Calu3 (cell line): ENCODE data around the gene AKAP13. TPM values are rescaled to one million over a fixed set of nuclear protein-coding genes. Genes with fewer than 3 reads are reported as not detected.
A peak's percentile ranks its signal among the peaks of the same experiment; 100 is the strongest.

Source experiments
- BruUV-seq: library from RNA; stranded (reverse); fragments of 400-500 nt; replicated peaks from 2 replicates; lab custom pipeline; 2021; lab: Mats Ljungman, UMichigan
- CTCF ChIA-PET: fragments of 300-600 bp; sonication (Branson Sonifier 250); formaldehyde crosslinking; loops from one replicate; lab custom pipeline; 2022; ENCODE audit warnings: antibody characterized with exemption; lab: Charles Lee
- DNase-seq: peaks from one replicate; pipeline ENCODE4 v3.0.0; 2022
- H3K27ac Mint-ChIP-seq: one replicate; pipeline ENCODE4 v1.8.0; 2022; ENCODE audit warnings: mixed read lengths; ENCODE audit not compliant: unreplicated experiment
- H3K27me3 Mint-ChIP-seq: one replicate; pipeline ENCODE4 v1.8.0; 2022; ENCODE audit warnings: mixed read lengths; ENCODE audit not compliant: unreplicated experiment
- H3K36me3 Mint-ChIP-seq: one replicate; pipeline ENCODE4 v1.8.0; 2022; ENCODE audit warnings: mild to moderate bottlenecking, moderate library complexity, mixed read lengths; ENCODE audit not compliant: insufficient read depth, unreplicated experiment
- H3K4me1 Mint-ChIP-seq: one replicate; pipeline ENCODE4 v1.8.0; 2022; ENCODE audit warnings: mild to moderate bottlenecking, low read depth, mixed read lengths; ENCODE audit not compliant: unreplicated experiment
- H3K4me3 Mint-ChIP-seq: one replicate; pipeline ENCODE4 v1.8.0; 2022; ENCODE audit warnings: mild to moderate bottlenecking, low read depth, moderate library complexity, mixed read lengths; ENCODE audit not compliant: unreplicated experiment
- H3K9me3 Mint-ChIP-seq: one replicate; pipeline ENCODE4 v1.8.0; 2022; ENCODE audit warnings: low read depth, mixed read lengths; ENCODE audit not compliant: unreplicated experiment
- CTCF ChIP-seq: fragments of 200-600 bp; IDR thresholded peaks from one replicate; pipeline ENCODE4 v1.8.0; 2022; ENCODE audit warnings: antibody characterized with exemption; ENCODE audit not compliant: unreplicated experiment
- intact Hi-C: fragments of 100-400 bp; cut with micrococcal nuclease; formaldehyde crosslinking; loops from one replicate; pipeline ENCODE4 v1.10.0; 2022; ENCODE audit not compliant: unreplicated experiment
- total RNA-seq: library from RNA; stranded (reverse); gene quantifications from 2 replicates; pipeline ENCODE4 v1.2.3, GENCODE V29; 2022

The AKAP13 gene
- total RNA-seq, 1 experiment from 2014 or later = 145 TPM

DNA sequence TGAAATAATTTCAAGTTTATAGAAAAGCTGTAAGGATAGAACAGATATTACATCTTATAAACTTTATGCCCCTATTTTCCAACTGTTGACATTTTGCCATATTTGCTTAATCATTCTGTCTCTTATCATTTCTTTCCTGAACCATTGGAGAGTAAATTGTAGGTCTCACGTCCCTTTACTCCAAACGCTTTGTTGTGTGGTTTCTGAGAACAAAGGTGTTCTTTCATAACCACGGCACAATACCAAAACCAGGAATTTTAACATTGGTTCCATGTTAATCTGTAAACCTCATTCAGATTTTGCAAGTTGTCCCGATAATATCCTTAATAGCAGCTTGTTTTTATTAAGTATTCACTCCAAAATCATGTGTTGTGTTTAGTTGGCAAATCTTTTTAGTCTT, 134.8 kb downstream of the AKAP13 start:
- Mint-ChIP-seq H3K27ac (peak overlapping the region; percentile 66), H3K36me3 (no peaks in the 10 kb centered on the region), H3K27me3 (no peaks in the 10 kb centered on the region), H3K4me1 (peaks cover 62% of the 10 kb centered on the region), H3K9me3 (no peaks in the 10 kb centered on the region), H3K4me3 (peak overlapping the region; percentile 33)
- intact Hi-C loops = loop anchor here (2.0 kb wide), 1 partner anchor 68 kb away; no protein-coding TSS in a partner anchor
- CTCF ChIA-PET = interaction anchor here (1.0 kb wide), 1 partner anchor 26 kb away, joined by 3 read pairs; no protein-coding TSS in a partner anchor
- BruUV-seq = no TSS peak
- TF ChIP-seq CTCF = no peak
- DNase-seq = peak; percentile 19

DNA sequence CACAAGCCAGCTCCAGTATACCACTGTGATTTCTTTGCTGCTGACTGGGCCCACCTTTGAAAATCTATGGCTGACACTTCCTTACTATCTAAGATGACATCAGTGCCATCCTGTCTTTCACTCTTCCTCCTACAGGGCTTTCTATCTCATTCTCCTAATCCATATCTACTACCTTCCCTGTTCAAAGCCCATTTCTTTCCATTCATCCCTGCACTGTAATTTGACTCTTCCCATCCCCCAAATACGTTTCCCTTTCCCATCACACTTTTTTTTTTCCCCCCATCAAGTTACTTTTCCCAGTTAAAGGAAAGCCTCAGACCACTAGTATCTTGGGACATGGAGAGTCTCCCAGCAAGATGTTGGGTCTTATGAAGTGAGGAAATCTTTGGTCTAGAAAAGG, 136.7 kb downstream of the AKAP13 start:
- CTCF ChIA-PET = interaction anchor here (0.7 kb wide), 1 partner anchor 186 kb away, joined by 5 read pairs; no protein-coding TSS in a partner anchor
- H3K27me3 Mint-ChIP-seq = no peaks in the 10 kb centered on the region
- no peaks in the 10 kb centered on the region for H3K9me3 Mint-ChIP-seq

DNA sequence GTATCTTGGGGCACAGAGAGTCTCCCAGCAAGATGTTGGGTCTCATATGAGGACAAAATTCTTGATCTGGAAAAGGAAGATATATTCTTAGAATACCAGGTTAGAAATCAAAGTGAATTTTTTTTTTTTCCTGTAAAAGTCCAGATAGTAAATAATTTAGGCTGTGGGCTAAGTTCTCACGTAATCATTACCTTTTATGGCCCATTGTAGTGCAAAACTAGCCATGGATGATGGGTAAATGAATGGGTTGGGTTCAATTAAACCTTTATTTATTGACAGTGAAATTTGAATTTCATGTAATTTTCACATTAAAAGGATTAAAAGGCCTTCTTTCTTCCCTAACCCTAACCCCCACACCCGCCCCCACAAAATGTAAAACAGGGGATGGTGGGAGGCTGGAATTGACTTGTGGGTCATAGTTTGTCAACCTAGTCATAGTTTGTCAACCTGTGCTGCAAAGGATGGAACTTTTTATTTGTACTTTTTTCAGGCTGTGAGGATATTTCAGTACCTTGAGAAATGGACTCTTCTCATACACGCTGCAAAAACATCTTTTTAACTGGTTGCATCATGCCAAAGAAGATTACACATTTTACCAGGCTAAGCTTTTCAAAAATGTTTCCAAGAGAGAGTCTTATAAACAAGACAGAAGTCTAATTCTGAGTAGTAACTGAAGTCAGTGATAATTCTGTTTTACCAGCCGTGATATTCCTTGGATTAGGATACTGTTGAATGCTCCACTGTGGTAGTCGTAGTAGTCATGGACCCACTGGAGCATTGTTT, 138.8 kb downstream of the AKAP13 start:
- CTCF ChIA-PET = no interaction called here
- peaks cover 35% of the 10 kb centered on the region for H3K4me1 Mint-ChIP-seq
- H3K9me3 Mint-ChIP-seq = no peaks in the 10 kb centered on the region
- BruUV-seq = no TSS peak
- no peak overlapping the region for H3K27ac Mint-ChIP-seq
- no peak for TF ChIP-seq CTCF
- intact Hi-C loops = no loop called here
- DNase-seq = no peak
- no peak overlapping the region for H3K4me3 Mint-ChIP-seq
- H3K27me3 Mint-ChIP-seq = no peaks in the 10 kb centered on the region
- H3K36me3 Mint-ChIP-seq = peaks cover 10% of the 10 kb centered on the region

More for the DNA sequence above, 136.7 kb downstream of the AKAP13 start:
- Mint-ChIP-seq H3K36me3 (peaks cover 4% of the 10 kb centered on the region), H3K27ac (peak overlapping the region; percentile 10), H3K4me3 (no peak overlapping the region), H3K4me1 (peaks cover 51% of the 10 kb centered on the region)
- no peak for TF ChIP-seq CTCF
- DNase-seq = no peak
- no TSS peak for BruUV-seq
- intact Hi-C loops = no loop called here

GRCh38 chr15:85520650-85521049, 140.2 kb downstream of the AKAP13 start:
- Mint-ChIP-seq H3K27me3 (no peaks in the 10 kb centered on the region), H3K36me3 (peaks cover 24% of the 10 kb centered on the region), H3K9me3 (no peaks in the 10 kb centered on the region), H3K4me1 (peaks cover 24% of the 10 kb centered on the region), H3K27ac (no peak overlapping the region), H3K4me3 (no peak overlapping the region)
- no TSS peak for BruUV-seq
- intact Hi-C loops = no loop called here
- no peak for TF ChIP-seq CTCF
- no peak for DNase-seq
- CTCF ChIA-PET = interaction anchor here (0.7 kb wide), 1 partner anchor 1500 kb away, joined by 9 read pairs; no protein-coding TSS in a partner anchor
